B cell (primary cell): ENCODE results near the gene CAPNS1. TPM values are rescaled to one million over a fixed set of nuclear protein-coding genes. Genes with fewer than 3 reads are reported as not detected.

Source experiments
- ATAC-seq: fragments of 200-7000 bp; cut with Tn5 transposase; one replicate; pipeline ENCODE4 v1.10.0; 2021; ENCODE audit warnings: low read depth, mild to moderate bottlenecking, moderate number of reproducible peaks, moderate library complexity
- CTCF ChIA-PET: fragments of 350-600 bp; sonication (Branson Sonifier 250); formaldehyde crosslinking; loops from one replicate; lab custom pipeline; 2021; ENCODE audit warnings: antibody characterized with exemption, inconsistent platforms; lab: Charles Lee
- POLR2A ChIA-PET: fragments of 350-600 bp; sonication (Branson Sonifier 250); formaldehyde crosslinking; loops from one replicate; lab custom pipeline; 2021; ENCODE audit warnings: antibody characterized with exemption; lab: Charles Lee
- DNase-seq: peaks from one replicate; pipeline ENCODE4 v3.0.0; 2013
- H2AFZ ChIP-seq: 2 replicates; pipeline ENCODE4 v1.6.1; 2012; ENCODE audit warnings: mild to moderate bottlenecking, low read depth, low read length; ENCODE audit not compliant: insufficient read depth, poor library complexity, severe bottlenecking
- H3K27ac ChIP-seq, 2 donors: 1 replicate in 1 of 2; 2 replicates in 1 of 2; pipeline ENCODE4 v1.5.1; 2012 to 2013; ENCODE audit warnings: low read length in 2 of 2, mild to moderate bottlenecking in 2 of 2, moderate library complexity in 1 of 2
- H3K27me3 ChIP-seq, 4 experiments: fragments of 200-600 bp in 1 of 4; sonication (generic) in 1 of 4; replicated peaks in 1 of 4; 1 replicate in 2 of 4; 2 replicates in 2 of 4; pipeline versions ENCODE4 v1.6.1 to v1.7.0; 2013 to 2016; ENCODE audit warnings: low read length in 3 of 4, mild to moderate bottlenecking in 2 of 4, mixed read lengths in 1 of 4, moderate library complexity in 1 of 4; ENCODE audit not compliant: insufficient read depth in 4 of 4, control insufficient read depth in 3 of 4; ENCODE audit errors: control extremely low read depth in 1 of 4
- H3K36me3 ChIP-seq, 2 experiments: replicated peaks in 1 of 2; 1 replicate in 1 of 2; 2 replicates in 1 of 2; pipeline versions ENCODE4 v1.6.1 to v1.7.1; 2013; ENCODE audit warnings: low read length in 1 of 2; ENCODE audit not compliant: insufficient read depth in 2 of 2, control insufficient read depth in 1 of 2; ENCODE audit errors: control extremely low read depth in 1 of 2, extremely low read depth in 1 of 2
- H3K4me1 ChIP-seq, 2 donors: fragments of 200-600 bp in 1 of 2; sonication (generic) in 1 of 2; 1 replicate in 1 of 2; 2 replicates in 1 of 2; pipeline versions ENCODE4 v1.5.1 to v1.6.1; 2013 to 2017; ENCODE audit warnings: low read length in 2 of 2; ENCODE audit not compliant: control insufficient read depth in 2 of 2, insufficient read depth in 2 of 2
- H3K4me2 ChIP-seq: replicated peaks from 2 replicates; pipeline ENCODE3; 2012; ENCODE audit warnings: mild to moderate bottlenecking, low read depth, low read length; ENCODE audit not compliant: poor library complexity, severe bottlenecking
- H3K4me3 ChIP-seq, 5 experiments: fragments of 200-600 bp in 1 of 5; sonication (generic) in 1 of 5; 1 replicate in 3 of 5; 2 replicates in 2 of 5; pipeline versions ENCODE4 v1.5.1 to v1.7.0; 2011 to 2016; ENCODE audit warnings: low read length in 4 of 5, mild to moderate bottlenecking in 4 of 5, low read depth in 2 of 5, control low read depth in 1 of 5, moderate library complexity in 1 of 5; ENCODE audit not compliant: insufficient read depth in 1 of 5; ENCODE audit errors: control extremely low read depth in 1 of 5, extremely low read depth in 1 of 5
- H3K79me2 ChIP-seq: fragments of 200-600 bp; sonication (generic); one replicate; pipeline ENCODE4 v1.6.0; 2016; ENCODE audit warnings: low read length; ENCODE audit not compliant: control insufficient read depth, insufficient read depth
- H3K9ac ChIP-seq: fragments of 200-600 bp; sonication (generic); 2 replicates; pipeline ENCODE4 v1.6.1; 2017; ENCODE audit warnings: mild to moderate bottlenecking, low read length, moderate library complexity
- H3K9me3 ChIP-seq, 3 donors: one replicate each; pipeline versions ENCODE4 v1.6.1 to v1.7.1; 2013; ENCODE audit warnings: low read length in 2 of 3; ENCODE audit not compliant: control insufficient read depth in 2 of 3, insufficient read depth in 1 of 3; ENCODE audit errors: control extremely low read depth in 1 of 3
- H4K20me1 ChIP-seq: 2 replicates; pipeline ENCODE4 v1.6.0; 2012; ENCODE audit warnings: mild to moderate bottlenecking, low read length; ENCODE audit not compliant: insufficient read depth, control insufficient read depth, poor library complexity, severe bottlenecking
- H3K27ac Mint-ChIP-seq: one replicate; pipeline ENCODE4 v1.8.0; 2021; ENCODE audit warnings: mixed read lengths
- H3K27me3 Mint-ChIP-seq: one replicate; pipeline ENCODE4 v1.8.0; 2021; ENCODE audit warnings: mixed read lengths
- H3K4me1 Mint-ChIP-seq: one replicate; pipeline ENCODE4 v1.8.0; 2021; ENCODE audit warnings: mixed read lengths
- H3K4me3 Mint-ChIP-seq: one replicate; pipeline ENCODE4 v1.8.0; 2021; ENCODE audit warnings: mixed read lengths
- H3K9me3 Mint-ChIP-seq: one replicate; pipeline ENCODE4 v1.8.0; 2022; ENCODE audit warnings: mixed read lengths; ENCODE audit not compliant: insufficient read depth
- CTCF ChIP-seq: fragments of 200-600 bp; IDR thresholded peaks from one replicate; pipeline ENCODE4 v1.8.0; 2022; ENCODE audit warnings: antibody characterized with exemption, mild to moderate bottlenecking
- EZH2 ChIP-seq: IDR thresholded peaks from 2 replicates; pipeline ENCODE4 v1.6.1; 2012; ENCODE audit warnings: borderline replicate concordance, low read depth, mild to moderate bottlenecking, moderate library complexity, low read length; ENCODE audit not compliant: insufficient read depth, poor library complexity, severe bottlenecking
- WGBS: methylation state at CpG from one replicate; pipeline ENCODE4 v1.1.5; 2013; ENCODE audit warnings: missing lambda C conversion rate; ENCODE audit not compliant: insufficient coverage; 5-methylcytosine and 5-hydroxymethylcytosine counted together
- intact Hi-C: fragments of 100-400 bp; cut with micrococcal nuclease; formaldehyde crosslinking; loops from one replicate; pipeline ENCODE4 v1.10.0; 2022
- polyA plus RNA-seq: library from polyadenylated mRNA; depleted of rRNA; stranded (reverse); fragments of >200 nt; gene quantifications from 2 replicates; pipeline ENCODE4 v1.2.3, GENCODE V29; 2012
- total RNA-seq, 2 donors: library from RNA; stranded (reverse); fragments of 120-200 nt in 1 of 2; gene quantifications; 1 replicate in 1 of 2; 2 replicates in 1 of 2; pipeline versions ENCODE4 v1.2.3 to v1.2.4, GENCODE V29; 2013 to 2022

CAPNS1 gene
- total and polyA plus RNA-seq, 2 donors (not counting 1 experiment from before 2014, with no cell fraction given), result 272 to 294 TPM

- TF ChIP-seq EZH2 (no peak), CTCF (no peak)
- ChIA-PET CTCF (no interaction called here), POLR2A (no interaction called here)
- no peak for ATAC-seq
- Histone ChIP-seq H3K36me3 (no peaks in the 10 kb centered on the region), H3K9me3 (no peaks in the 10 kb centered on the region), H3K27me3 (no peaks in the 10 kb centered on the region), H3K79me2 (no peaks in the 10 kb centered on the region), H3K27ac (no peak overlapping the region), H3K4me2 (no peak overlapping the region), H2AFZ (no peak overlapping the region), H4K20me1 (no peaks in the 10 kb centered on the region), H3K4me1 (no peaks in the 10 kb centered on the region), H3K4me3 (no peak overlapping the region), H3K9ac (no peak overlapping the region)
- Mint-ChIP-seq H3K4me1 (no peaks in the 10 kb centered on the region), H3K4me3 (no peak overlapping the region), H3K27me3 (no peaks in the 10 kb centered on the region), H3K27ac (no peak overlapping the region), H3K9me3 (no peaks in the 10 kb centered on the region)
- 93% methylated on average over 3 of the region's 6 CpGs for WGBS
- no peak for DNase-seq
- intact Hi-C loops, result no loop called here
Measured at GRCh38 chr19:36097036-36097435, 42.8 kb upstream of the CAPNS1 start.

GRCh38 chr19:36099166-36099785 lies 40.6 kb upstream of the CAPNS1 start:
- H3K27me3 Mint-ChIP-seq, result no peaks in the 10 kb centered on the region
- CTCF ChIA-PET, result no interaction called here

More at GRCh38 chr19:36099166-36099785, 40.6 kb upstream of the CAPNS1 start:
- Histone ChIP-seq H3K79me2 (no peaks in the 10 kb centered on the region), H3K27me3 (no peaks in the 10 kb centered on the region), H3K9me3 (no peaks in the 10 kb centered on the region), H3K4me1 (no peaks in the 10 kb centered on the region), H4K20me1 (no peaks in the 10 kb centered on the region), H3K4me3 (no peak overlapping the region), H3K4me2 (no peak overlapping the region), H2AFZ (no peak overlapping the region), H3K27ac (no peak overlapping the region), H3K36me3 (no peaks in the 10 kb centered on the region), H3K9ac (no peak overlapping the region)
- no peaks in the 10 kb centered on the region for H3K4me1 Mint-ChIP-seq
- H3K4me3 Mint-ChIP-seq, result no peak overlapping the region
- H3K9me3 Mint-ChIP-seq, result no peaks in the 10 kb centered on the region
- no peak overlapping the region for H3K27ac Mint-ChIP-seq
- DNase-seq, result no peak
- TF ChIP-seq EZH2 (no peak), CTCF (no peak)
- no peak for ATAC-seq
- POLR2A ChIA-PET, result no interaction called here
- 99% methylated on average over 16 of the region's 19 CpGs for WGBS
- intact Hi-C loops, result no loop called here
